Fibroblast of villous mesenchyme (primary cell): Measurements from ENCODE around the gene GPR68. TPM values are rescaled to one million over a fixed set of nuclear protein-coding genes. Genes with fewer than 3 reads are reported as not detected.

Experiments used
- DNase-seq: peaks from one replicate; pipeline ENCODE4 v3.0.0-alpha.2; 2010; ENCODE audit warnings: low read depth
- H3K4me3 ChIP-seq: 2 replicates; pipeline ENCODE4 v1.5.1; 2011; ENCODE audit warnings: low read depth, mild to moderate bottlenecking, low read length
- total RNA-seq: library from RNA; depleted of rRNA; stranded (reverse); fragments of >200 nt; gene quantifications from 2 replicates; pipeline ENCODE4 v1.2.3, GENCODE V29; 2012
- TF ChIP-seq, protein P1 (sequence below): IDR thresholded peaks from 2 replicates; pipeline ENCODE4 v1.5.1; 2012; ENCODE audit warnings: low read depth, mild to moderate bottlenecking, low read length; ENCODE audit not compliant: insufficient read depth

Gene GPR68
- total RNA-seq, 1 donor, result 0.86 TPM

DNA sequence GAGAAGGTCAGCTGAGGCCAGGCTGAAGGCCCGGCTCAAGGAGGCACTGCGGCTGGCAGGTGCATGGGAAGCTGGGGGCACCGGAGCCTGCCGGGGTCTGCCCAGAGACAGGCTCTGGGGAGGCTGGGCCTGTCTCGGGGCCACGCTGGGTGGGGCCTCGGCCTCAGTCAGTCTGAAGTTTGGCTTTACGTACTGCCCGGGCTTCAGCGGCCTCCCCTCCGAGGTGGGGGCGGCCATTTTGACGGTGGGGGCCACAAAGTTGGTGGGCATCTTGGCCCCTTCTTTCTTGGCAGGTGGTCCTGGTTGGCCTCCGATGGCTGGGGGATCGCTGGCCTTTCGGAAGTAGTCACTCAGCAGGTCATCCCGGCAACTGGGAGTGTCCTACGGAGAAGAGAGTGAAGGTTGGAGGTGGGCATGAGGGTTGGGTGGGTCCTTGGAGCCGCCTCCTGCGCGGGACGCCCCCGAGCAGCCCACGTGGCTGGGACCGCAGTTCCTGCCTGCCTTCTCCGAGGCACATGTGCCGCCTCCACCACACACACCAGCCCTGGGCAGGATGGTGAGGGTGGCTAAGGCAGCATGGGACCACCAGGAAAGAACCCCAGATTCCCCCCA is 28.9 kb upstream of the GPR68 start:
- TF ChIP-seq, protein P1, sequence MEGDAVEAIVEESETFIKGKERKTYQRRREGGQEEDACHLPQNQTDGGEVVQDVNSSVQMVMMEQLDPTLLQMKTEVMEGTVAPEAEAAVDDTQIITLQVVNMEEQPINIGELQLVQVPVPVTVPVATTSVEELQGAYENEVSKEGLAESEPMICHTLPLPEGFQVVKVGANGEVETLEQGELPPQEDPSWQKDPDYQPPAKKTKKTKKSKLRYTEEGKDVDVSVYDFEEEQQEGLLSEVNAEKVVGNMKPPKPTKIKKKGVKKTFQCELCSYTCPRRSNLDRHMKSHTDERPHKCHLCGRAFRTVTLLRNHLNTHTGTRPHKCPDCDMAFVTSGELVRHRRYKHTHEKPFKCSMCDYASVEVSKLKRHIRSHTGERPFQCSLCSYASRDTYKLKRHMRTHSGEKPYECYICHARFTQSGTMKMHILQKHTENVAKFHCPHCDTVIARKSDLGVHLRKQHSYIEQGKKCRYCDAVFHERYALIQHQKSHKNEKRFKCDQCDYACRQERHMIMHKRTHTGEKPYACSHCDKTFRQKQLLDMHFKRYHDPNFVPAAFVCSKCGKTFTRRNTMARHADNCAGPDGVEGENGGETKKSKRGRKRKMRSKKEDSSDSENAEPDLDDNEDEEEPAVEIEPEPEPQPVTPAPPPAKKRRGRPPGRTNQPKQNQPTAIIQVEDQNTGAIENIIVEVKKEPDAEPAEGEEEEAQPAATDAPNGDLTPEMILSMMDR, result no peak
- DNase-seq, result no peak
- no peak overlapping the region for H3K4me3 ChIP-seq

DNA sequence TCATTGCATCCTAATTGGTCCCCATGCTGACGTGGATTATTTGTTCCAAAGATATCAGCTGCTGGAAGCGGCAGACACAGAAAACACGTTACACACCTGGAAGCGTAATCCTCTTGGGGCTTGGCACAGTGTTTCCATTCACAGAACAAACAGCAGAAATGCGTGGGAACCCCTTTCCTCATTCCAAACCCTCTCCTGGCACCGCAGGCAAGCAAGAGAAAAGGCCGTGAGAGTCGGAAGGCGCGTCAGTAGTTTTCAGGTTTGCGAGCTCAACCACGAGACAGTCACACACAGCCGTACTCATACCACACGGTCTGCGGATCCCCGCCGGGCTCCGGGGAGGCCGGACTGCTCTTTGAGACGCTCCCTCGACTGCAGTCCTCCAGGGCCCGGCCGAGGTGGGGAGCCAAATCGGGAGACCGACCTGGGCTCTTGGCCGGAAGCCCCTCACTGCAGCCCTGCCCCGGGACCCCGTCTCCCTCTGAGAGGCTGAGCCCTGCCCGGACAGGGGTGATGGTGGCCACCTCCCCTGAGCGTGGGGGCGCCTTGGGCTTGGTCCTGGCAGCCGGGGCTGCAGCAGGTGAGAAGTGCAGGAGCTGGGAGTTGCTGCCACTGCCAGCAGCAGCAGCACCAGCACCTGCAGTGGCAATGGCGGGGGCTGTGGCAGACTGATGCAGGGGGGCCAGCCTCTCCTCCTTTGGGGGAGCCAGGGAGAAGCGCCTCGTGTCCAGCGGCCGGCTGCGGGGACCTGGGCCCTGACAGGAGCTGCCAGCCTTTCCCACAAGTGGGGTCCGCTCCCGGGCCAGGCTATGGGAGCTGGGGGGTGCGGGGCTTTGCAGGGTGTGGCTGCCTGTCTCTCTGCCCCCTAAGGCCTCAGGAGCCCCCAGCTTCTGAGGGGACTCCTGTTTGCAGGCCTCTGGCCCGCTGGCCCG is 28.1 kb upstream of the GPR68 start:
- no peak overlapping the region for H3K4me3 ChIP-seq
- DNase-seq, result no peak
- TF ChIP-seq, protein P1, result no peak

DNA sequence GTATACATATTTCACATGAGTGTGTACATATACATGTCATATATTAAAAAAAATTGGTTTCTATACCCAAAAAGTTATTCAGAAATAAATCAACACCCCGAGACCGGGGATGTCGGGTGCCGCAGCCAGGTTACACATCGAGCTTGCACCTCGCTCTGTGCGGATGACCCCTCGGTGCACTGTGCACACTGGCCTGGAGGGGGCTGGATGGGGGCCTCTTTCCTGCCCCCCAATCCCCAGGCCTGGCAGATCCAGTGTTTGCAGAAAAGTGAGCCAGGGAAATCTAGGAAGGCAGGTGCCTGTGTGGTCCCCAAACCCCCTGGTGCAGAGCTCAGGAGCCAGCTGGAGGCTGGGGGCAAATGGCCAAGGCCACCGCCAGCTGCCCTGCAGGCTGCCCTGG is 27.1 kb upstream of the GPR68 start:
- TF ChIP-seq, protein P1, result no peak
- no peak overlapping the region for H3K4me3 ChIP-seq
- no peak for DNase-seq

DNA sequence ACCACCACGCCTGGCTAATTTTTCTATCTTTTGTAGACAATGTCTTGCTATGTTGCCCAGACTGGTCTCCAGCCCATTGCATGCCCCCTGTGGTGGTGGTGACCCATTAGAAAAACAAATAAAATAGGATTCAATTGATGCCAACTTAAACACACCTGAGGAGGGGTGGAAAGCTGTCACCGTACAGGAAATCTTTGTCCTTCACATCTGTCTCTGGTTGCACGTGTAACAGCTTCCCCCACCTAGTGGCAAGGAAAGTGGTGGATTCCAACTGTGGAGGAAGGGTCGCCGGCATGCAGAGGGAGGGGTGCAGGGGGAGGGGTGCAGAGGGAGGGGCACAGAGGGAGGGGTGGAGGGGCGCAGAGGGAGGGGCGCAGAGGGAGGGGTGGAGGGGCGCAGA is 26.1 kb upstream of the GPR68 start:
- TF ChIP-seq, protein P1, result no peak
- DNase-seq, result no peak
- no peak overlapping the region for H3K4me3 ChIP-seq

GRCh38 chr14:91270188-91270587 is 25.7 kb upstream of the GPR68 start:
- DNase-seq, result no peak
- H3K4me3 ChIP-seq, result no peak overlapping the region
- TF ChIP-seq, protein P1, result no peak

GRCh38 chr14:91269076-91269991 is 24.8 kb upstream of the GPR68 start:
- H3K4me3 ChIP-seq, result no peak overlapping the region
- TF ChIP-seq, protein P1, result no peak
- DNase-seq, result no peak
